ENCODE results near the gene HIRA. TPM values are rescaled to one million over a fixed set of nuclear protein-coding genes. Genes with fewer than 3 reads are reported as not detected.

Gene HIRA
- total and polyA plus RNA-seq, 9 of the 15 experiments (the other 6 are each of a cell fraction or from before 2014, with no cell fraction given), result 0.96 to 132 (median 58.4) TPM

GRCh38 chr22:19336133-19337075, 95.1 kb downstream of the HIRA start (continued):
- TF ChIP-seq ZNF586 (CRISPR knock-in tag; conservative IDR thresholded peaks at IDR 0.05) (no peak), CEBPG (CRISPR knock-in tag; IDR thresholded peaks at IDR 0.05) (peak; percentile 41; the same call in 1 of the 2 replicates), CEBPG (tag; conservative IDR thresholded peaks at IDR 0.05 in 1 of 2, IDR thresholded peaks at IDR 0.05 in 1 of 2) (no peak), EWSR1 (IDR thresholded peaks at IDR 0.05; ENCODE audit: borderline replicate concordance, low read depth, partially characterized antibody) (no peak), KDM4B (IDR thresholded peaks at IDR 0.05; ENCODE audit: borderline replicate concordance in 2 of 2, low read depth in 1 of 2) (no peak), ZNF175 (CRISPR knock-in tag; IDR thresholded peaks at IDR 0.05; ENCODE audit: low read depth) (no peak)

GRCh38 chr22:19331975-19332374, 99.6 kb downstream of the HIRA start:
- POLR2A ChIA-PET, result interaction anchor here (1.5 kb wide), 1 partner anchor 14 kb away, joined by 6 read pairs; no protein-coding TSS in a partner anchor
- H3K4me3 ChIP-seq, result no peak overlapping the region
- peaks cover 22% of the 10 kb centered on the region for H3K9me3 ChIP-seq (replicated peaks; ENCODE audit: control insufficient read depth, insufficient read depth, low read depth, low read length)
- in situ Hi-C loops (cut with MboI), result no loop called here
- H4K20me1 ChIP-seq (replicated peaks; ENCODE audit: control insufficient read depth, insufficient read depth, low read length), result no peaks in the 10 kb centered on the region
- H3K9me1 ChIP-seq (ENCODE audit: control insufficient read depth, insufficient read depth, low read length), result no peaks in the 10 kb centered on the region
- H3K4me2 ChIP-seq (ENCODE audit: insufficient read depth, low read length), result no peak overlapping the region
- H3K79me2 ChIP-seq (ENCODE audit: control insufficient read depth, insufficient read depth, low read length), result no peaks in the 10 kb centered on the region
- no peak overlapping the region for H2AFZ ChIP-seq (ENCODE audit: low read depth, low read length)
- FAIRE-seq (no peak), DNase-seq (ENCODE audit: extremely low read depth in 1 of 4, low spot score in 3 of 4) (peak in 2 of 4 experiments; percentile 33 to 40), ATAC-seq (no peak)
- intact Hi-C loops (cut with micrococcal nuclease), result no loop called here
- BruUV-seq (replicated peaks), result no TSS peak
- H3K27ac ChIP-seq (ENCODE audit: extremely low read depth, low read depth, low read length), result no peak overlapping the region
- H3K36me3 ChIP-seq (ENCODE audit: control insufficient read depth, insufficient read depth, low read length), result peaks cover 66% of the 10 kb centered on the region
- H3K9ac ChIP-seq (ENCODE audit: insufficient read depth in 1 of 2, low read depth in 2 of 2, low read length in 2 of 2), result no peak overlapping the region
- no peaks in the 10 kb centered on the region for H3K4me1 ChIP-seq (replicated peaks in 1 of 2; ENCODE audit: control insufficient read depth in 2 of 2, insufficient read depth in 2 of 2, low read length in 2 of 2)
- CTCF ChIA-PET (ENCODE audit: low intra/inter-chr PET ratio), result no interaction called here
- WGBS (ENCODE audit: insufficient coverage, low coverage, missing lambda C conversion rate), result 97% methylated on average over 5 of the region's 5 CpGs
- H3K27me3 ChIP-seq (ENCODE audit: control insufficient read depth in 2 of 2, insufficient read depth in 2 of 2, low read length in 2 of 2), result no peaks in the 10 kb centered on the region
- 0 out of 2 replicates have a peak, but pooled peaks have one; percentile 71 for TF ChIP-seq RERE (CRISPR knock-in tag; IDR thresholded peaks at IDR 0.05; ENCODE audit: borderline replicate concordance)
- no peak for TF ChIP-seq KLF1 (tag; IDR thresholded peaks at IDR 0.05)
- no peak for TF ChIP-seq HDAC6 (IDR thresholded peaks at IDR 0.05; ENCODE audit: low read depth, low read length)
- 0 out of 4 replicates have a peak, but pooled peaks of 1 of the 2 experiments have one; percentile 52 for TF ChIP-seq TBL1XR1 (IDR thresholded peaks at IDR 0.05; ENCODE audit: low read length in 2 of 2)
- 0 out of 2 replicates have a peak, but pooled peaks have one; percentile 50 for TF ChIP-seq FOXK1 (CRISPR knock-in tag; IDR thresholded peaks at IDR 0.05; ENCODE audit: borderline replicate concordance)
- TF ChIP-seq ZBTB1 (CRISPR knock-in tag; IDR thresholded peaks at IDR 0.05; ENCODE audit: borderline replicate concordance, low read depth), result no peak
- TF ChIP-seq JUND (IDR thresholded peaks at IDR 0.05; ENCODE audit: borderline replicate concordance, low read depth, low read length), result no peak
- TF ChIP-seq JUND (tag; IDR thresholded peaks at IDR 0.05; ENCODE audit: borderline replicate concordance, low read depth, low read length), result no peak
